ENCODE results near the gene ELK3. TPM values are rescaled to one million over a fixed set of nuclear protein-coding genes. Genes with fewer than 3 reads are reported as not detected.
A peak's percentile ranks its signal among the peaks of the same experiment; 100 is the strongest.

The ELK3 gene
- total and polyA plus RNA-seq, 2 of the 13 experiments (the other 11 are each of a cell fraction or from before 2014, with no cell fraction given): 2.9 to 3.2 TPM

GRCh38 chr12:96164951-96165811 is 29.0 kb upstream of the ELK3 start:
- WGBS (ENCODE audit: low lambda C conversion rate): 61% methylated on average over 14 of the region's 14 CpGs
- CTCF ChIA-PET (ENCODE audit: low intra/inter-chr PET ratio, low total read pairs): no interaction called here
- H3K9me3 ChIP-seq (ENCODE audit: low read length): no peaks in the 10 kb centered on the region
- no peaks in the 10 kb centered on the region for H3K36me3 ChIP-seq (replicated peaks in 1 of 2; ENCODE audit: control insufficient read depth in 1 of 2, insufficient read depth in 2 of 2, low read length in 2 of 2)
- no TSS peak for BruUV-seq (replicated peaks)
- no peak overlapping the region for H3K9ac ChIP-seq (ENCODE audit: insufficient read depth, low read depth, low read length)
- H4K20me1 ChIP-seq (ENCODE audit: insufficient read depth, low read length): no peaks in the 10 kb centered on the region
- no peak for ATAC-seq
- no peak overlapping the region for H3K4me2 ChIP-seq (ENCODE audit: low read depth, low read length)
- intact Hi-C loops (cut with micrococcal nuclease; ENCODE audit: unreplicated experiment): no loop called here
- no peak for FAIRE-seq
- no peaks in the 10 kb centered on the region for H3K4me1 ChIP-seq (ENCODE audit: insufficient read depth, low read length)
- POLR2A ChIA-PET: no interaction called here
- TF ChIP-seq CREBL2 (CRISPR knock-in tag; IDR thresholded peaks at IDR 0.05; ENCODE audit: borderline replicate concordance): no peak
- H3K27me3 ChIP-seq (ENCODE audit: control insufficient read depth in 1 of 2, insufficient read depth in 2 of 2, low read length in 2 of 2): peaks cover 0 to 18% of the 10 kb centered on the region in 2 experiments; a peak in 1 of 5 replicates
- no peak for DNase-seq (ENCODE audit: low spot score)
- in situ Hi-C loops (cut with HindIII; ENCODE audit: extremely low pct_ligation_motif_present, low pct_unique_long_range_greater_than_20kb): no loop called here
- H3K27ac ChIP-seq (ENCODE audit: extremely low read length, insufficient read depth, low read length): no peak overlapping the region
- H3K4me3 ChIP-seq (replicated peaks in 1 of 3; ENCODE audit: insufficient read depth in 1 of 3, low read depth in 2 of 3, low read length in 3 of 3): no peak overlapping the region
- no peaks in the 10 kb centered on the region for H3K79me2 ChIP-seq (ENCODE audit: insufficient read depth, low read length)
- no peak overlapping the region for H2AFZ ChIP-seq (ENCODE audit: low read length)

GRCh38 chr12:96166765-96167164 is 27.4 kb upstream of the ELK3 start:
- no peak overlapping the region for H3K4me2 ChIP-seq (ENCODE audit: low read depth, low read length)
- no peak overlapping the region for H3K4me3 ChIP-seq (replicated peaks in 1 of 3; ENCODE audit: insufficient read depth in 1 of 3, low read depth in 2 of 3, low read length in 3 of 3)
- in situ Hi-C loops (cut with HindIII; ENCODE audit: extremely low pct_ligation_motif_present, low pct_unique_long_range_greater_than_20kb): no loop called here
- FAIRE-seq (no peak), DNase-seq (ENCODE audit: low spot score) (no peak), ATAC-seq (no peak)
- POLR2A ChIA-PET: no interaction called here
- no peaks in the 10 kb centered on the region for H3K36me3 ChIP-seq (replicated peaks in 1 of 2; ENCODE audit: control insufficient read depth in 1 of 2, insufficient read depth in 2 of 2, low read length in 2 of 2)
- no peaks in the 10 kb centered on the region for H3K9me3 ChIP-seq (ENCODE audit: low read length)
- no peaks in the 10 kb centered on the region for H4K20me1 ChIP-seq (ENCODE audit: insufficient read depth, low read length)
- H3K9ac ChIP-seq (ENCODE audit: insufficient read depth, low read depth, low read length): no peak overlapping the region
- whole genome bisulfite sequencing (ENCODE audit: low lambda C conversion rate): 3% methylated on average over 2 of the region's 2 CpGs
- TF ChIP-seq ZMAT3 (CRISPR knock-in tag; conservative IDR thresholded peaks at IDR 0.05) (no peak), ZNF24 (IDR thresholded peaks at IDR 0.05) (0 out of 2 replicates have a peak, but pooled peaks have one; percentile 45)
- peaks cover 0 to 29% of the 10 kb centered on the region in 2 experiments; a peak in 1 of 5 replicates for H3K27me3 ChIP-seq (ENCODE audit: control insufficient read depth in 1 of 2, insufficient read depth in 2 of 2, low read length in 2 of 2)
- BruUV-seq (replicated peaks): no TSS peak
- CTCF ChIA-PET (ENCODE audit: low intra/inter-chr PET ratio, low total read pairs): no interaction called here
- H2AFZ ChIP-seq (ENCODE audit: low read length): no peak overlapping the region
- no peaks in the 10 kb centered on the region for H3K4me1 ChIP-seq (ENCODE audit: insufficient read depth, low read length)
- H3K27ac ChIP-seq (ENCODE audit: extremely low read length, insufficient read depth, low read length): no peak overlapping the region
- no peaks in the 10 kb centered on the region for H3K79me2 ChIP-seq (ENCODE audit: insufficient read depth, low read length)
- intact Hi-C loops (cut with micrococcal nuclease; ENCODE audit: unreplicated experiment): no loop called here

Data from HepG2 (cell line).